Measurements from ENCODE around the gene AP1S1.
"Not testable (repeated sequence)": the region's sequence is repeated elsewhere in the genome, so short reads cannot be mapped to it uniquely, and the experiment has no call there.

Gene AP1S1

DNA sequence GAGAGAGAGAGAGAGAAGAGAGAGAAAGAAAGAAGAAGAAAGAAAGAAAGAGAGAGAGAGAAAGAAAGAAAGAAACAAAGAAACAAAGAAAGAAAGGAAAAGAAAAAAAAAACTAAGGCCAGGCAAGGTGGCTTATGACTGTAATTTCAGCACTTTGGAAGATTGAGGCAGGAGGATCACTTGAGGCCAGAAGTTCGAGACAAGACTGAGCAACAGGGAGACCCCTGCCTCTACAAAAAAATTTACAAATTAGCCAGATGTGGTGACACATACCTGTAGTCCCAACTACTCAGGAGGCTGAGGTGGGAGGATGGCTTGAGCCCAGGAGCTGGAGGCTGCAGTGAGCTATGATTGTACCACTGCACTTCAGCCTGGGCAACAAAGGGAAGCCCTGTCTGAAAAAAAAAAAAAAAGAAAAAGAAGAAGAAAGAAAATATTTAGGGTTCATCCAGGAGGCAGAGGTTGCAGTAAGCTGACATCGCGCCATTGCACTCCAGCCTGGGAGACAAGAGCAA is 24.6 kb upstream of the AP1S1 start:
- DNase-seq (ENCODE audit: low read depth) = no peak
- TF ChIP-seq, protein P1, sequence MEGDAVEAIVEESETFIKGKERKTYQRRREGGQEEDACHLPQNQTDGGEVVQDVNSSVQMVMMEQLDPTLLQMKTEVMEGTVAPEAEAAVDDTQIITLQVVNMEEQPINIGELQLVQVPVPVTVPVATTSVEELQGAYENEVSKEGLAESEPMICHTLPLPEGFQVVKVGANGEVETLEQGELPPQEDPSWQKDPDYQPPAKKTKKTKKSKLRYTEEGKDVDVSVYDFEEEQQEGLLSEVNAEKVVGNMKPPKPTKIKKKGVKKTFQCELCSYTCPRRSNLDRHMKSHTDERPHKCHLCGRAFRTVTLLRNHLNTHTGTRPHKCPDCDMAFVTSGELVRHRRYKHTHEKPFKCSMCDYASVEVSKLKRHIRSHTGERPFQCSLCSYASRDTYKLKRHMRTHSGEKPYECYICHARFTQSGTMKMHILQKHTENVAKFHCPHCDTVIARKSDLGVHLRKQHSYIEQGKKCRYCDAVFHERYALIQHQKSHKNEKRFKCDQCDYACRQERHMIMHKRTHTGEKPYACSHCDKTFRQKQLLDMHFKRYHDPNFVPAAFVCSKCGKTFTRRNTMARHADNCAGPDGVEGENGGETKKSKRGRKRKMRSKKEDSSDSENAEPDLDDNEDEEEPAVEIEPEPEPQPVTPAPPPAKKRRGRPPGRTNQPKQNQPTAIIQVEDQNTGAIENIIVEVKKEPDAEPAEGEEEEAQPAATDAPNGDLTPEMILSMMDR (IDR thresholded peaks at IDR 0.05; ENCODE audit: low read depth, low read length, missing control alignments) = no peak
- in situ Hi-C loops (cut with HindIII; ENCODE audit: low sequenced_read_pairs) = no loop called here
- no peak overlapping the region for H3K4me3 ChIP-seq (ENCODE audit: low read depth, low read length)

DNA sequence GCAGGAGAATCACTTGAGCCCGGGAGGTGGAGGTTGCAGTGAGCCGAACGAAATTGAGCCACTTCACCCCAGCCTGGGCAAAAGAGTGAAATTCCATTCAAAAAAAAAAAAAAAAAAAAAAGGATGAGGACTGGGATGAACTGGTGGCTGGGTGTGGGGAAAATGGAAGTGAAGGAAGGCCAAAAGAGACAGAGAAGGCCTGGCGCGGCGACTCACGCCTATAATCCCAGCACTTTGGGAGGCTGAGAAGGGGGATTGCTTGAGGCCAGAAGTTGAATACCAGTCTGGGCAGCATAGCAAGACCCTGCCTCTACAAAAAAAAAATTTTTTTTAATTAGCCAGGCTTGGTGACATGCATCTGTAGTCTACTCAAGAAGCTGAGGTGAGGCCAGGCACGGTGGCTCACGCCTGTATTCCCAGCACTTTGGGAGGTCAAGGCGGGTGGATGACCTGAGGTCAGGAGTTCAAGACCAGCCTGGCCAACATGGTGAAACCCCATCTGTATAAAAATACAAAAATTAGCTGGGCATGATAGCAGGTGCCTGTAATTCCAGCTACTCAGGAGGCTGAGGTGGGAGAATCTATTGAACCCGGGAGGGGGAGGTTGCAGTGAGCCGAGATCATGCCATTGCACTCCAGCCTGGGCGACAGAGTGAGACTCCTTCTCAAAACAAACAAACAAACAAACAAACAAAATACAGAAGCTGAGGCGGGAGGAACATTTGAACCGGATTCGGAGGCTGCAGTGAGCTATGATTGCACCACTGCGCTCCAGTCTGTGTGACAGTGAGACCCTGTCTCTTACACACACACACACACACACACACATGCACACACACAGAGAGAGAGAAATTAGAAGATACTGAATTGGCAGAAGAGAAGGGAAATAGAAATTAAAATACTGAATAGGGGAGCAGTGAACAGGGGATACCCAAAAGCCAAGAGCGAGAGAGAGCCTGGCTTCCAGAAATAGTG is 21.4 kb upstream of the AP1S1 start:
- in situ Hi-C loops (cut with HindIII; ENCODE audit: low sequenced_read_pairs); H3K4me3 ChIP-seq (ENCODE audit: low read depth, low read length); DNase-seq (ENCODE audit: low read depth): not testable (repeated sequence)

DNA sequence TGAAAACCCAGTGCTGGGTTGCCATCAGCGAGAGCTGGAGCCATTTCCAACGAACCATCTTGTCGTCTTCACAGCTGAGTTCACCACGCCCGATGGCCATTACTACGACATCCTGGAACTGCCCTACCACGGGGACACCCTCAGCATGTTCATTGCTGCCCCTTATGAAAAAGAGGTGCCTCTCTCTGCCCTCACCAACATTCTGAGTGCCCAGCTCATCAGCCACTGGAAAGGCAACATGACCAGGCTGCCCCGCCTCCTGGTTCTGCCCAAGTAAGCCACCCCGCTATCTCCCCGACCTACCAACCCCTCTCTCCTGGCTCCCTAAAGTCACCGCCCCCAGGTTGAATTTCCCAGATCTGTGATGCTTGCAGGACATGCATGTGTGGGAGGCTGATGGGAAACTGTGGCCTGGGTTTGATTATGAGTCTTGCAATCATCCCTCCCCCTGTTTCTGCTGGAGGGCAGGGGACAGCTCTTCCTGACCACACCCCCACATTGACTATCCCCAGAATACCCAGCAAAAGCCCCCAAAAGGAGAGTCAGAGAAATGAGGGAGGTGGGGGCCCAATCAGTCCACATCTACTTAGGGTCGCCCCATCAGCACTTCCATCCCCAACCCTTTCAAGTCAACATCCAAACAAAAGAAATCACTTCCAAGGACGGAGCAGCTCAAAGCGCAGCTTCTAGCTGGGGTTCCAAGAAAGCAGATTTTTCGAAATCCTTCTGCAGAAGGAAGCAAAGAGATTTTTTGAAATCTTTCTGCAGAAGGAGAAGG is 20.5 kb upstream of the AP1S1 start:
- DNase-seq (ENCODE audit: low read depth) = no peak
- TF ChIP-seq, protein P1 (IDR thresholded peaks at IDR 0.05; ENCODE audit: low read depth, low read length, missing control alignments) = no peak
- in situ Hi-C loops (cut with HindIII; ENCODE audit: low sequenced_read_pairs) = no loop called here

DNA sequence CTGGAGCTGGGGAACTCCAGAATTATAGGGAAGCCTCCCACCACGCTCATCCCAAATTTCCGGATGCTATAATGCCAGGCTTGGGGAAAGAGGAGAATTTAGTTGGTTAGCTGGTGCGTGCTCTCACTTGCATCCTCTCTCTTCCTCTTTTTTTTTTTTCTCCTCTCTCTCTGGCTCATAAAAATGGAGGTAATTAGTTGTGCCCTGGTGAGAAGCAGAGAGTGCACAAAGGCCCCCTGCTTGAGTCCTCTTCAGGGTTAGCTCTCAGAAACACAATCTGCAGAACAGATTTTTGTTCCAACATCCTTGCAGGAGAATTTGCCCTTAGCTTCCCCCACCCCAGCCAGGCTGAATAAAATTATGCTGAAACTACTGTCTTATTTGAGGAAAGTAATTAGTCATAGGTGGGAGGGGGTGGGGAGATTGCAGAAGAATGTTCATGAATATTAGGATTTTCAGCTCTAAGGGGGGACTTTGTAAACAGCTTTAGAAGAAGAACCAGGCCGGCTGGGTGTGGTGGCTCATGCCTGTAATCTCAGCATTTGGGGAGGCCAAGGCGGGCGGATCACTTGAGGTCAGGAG is 19.8 kb upstream of the AP1S1 start:
- DNase-seq (ENCODE audit: low read depth) = no peak
- in situ Hi-C loops (cut with HindIII; ENCODE audit: low sequenced_read_pairs) = no loop called here
- H3K4me3 ChIP-seq (ENCODE audit: low read depth, low read length) = no peak overlapping the region
- TF ChIP-seq, protein P1 (IDR thresholded peaks at IDR 0.05; ENCODE audit: low read depth, low read length, missing control alignments) = no peak

More for the DNA sequence above, 20.5 kb upstream of the AP1S1 start:
- H3K4me3 ChIP-seq (ENCODE audit: low read depth, low read length) = no peak overlapping the region

DNA sequence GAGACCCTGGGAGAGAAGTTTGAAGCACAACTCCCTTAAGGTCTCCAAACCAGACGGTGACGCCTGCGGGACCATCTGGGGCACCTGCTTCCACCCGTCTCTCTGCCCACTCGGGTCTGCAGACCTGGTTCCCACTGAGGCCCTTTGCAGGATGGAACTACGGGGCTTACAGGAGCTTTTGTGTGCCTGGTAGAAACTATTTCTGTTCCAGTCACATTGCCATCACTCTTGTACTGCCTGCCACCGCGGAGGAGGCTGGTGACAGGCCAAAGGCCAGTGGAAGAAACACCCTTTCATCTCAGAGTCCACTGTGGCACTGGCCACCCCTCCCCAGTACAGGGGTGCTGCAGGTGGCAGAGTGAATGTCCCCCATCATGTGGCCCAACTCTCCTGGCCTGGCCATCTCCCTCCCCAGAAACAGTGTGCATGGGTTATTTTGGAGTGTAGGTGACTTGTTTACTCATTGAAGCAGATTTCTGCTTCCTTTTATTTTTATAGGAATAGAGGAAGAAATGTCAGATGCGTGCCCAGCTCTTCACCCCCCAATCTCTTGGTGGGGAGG is 16.5 kb upstream of the AP1S1 start:
- DNase-seq (ENCODE audit: low read depth) = no peak
- H3K4me3 ChIP-seq (ENCODE audit: low read depth, low read length) = no peak overlapping the region
- in situ Hi-C loops (cut with HindIII; ENCODE audit: low sequenced_read_pairs) = no loop called here
- TF ChIP-seq, protein P1 (IDR thresholded peaks at IDR 0.05; ENCODE audit: low read depth, low read length, missing control alignments) = no peak

DNA sequence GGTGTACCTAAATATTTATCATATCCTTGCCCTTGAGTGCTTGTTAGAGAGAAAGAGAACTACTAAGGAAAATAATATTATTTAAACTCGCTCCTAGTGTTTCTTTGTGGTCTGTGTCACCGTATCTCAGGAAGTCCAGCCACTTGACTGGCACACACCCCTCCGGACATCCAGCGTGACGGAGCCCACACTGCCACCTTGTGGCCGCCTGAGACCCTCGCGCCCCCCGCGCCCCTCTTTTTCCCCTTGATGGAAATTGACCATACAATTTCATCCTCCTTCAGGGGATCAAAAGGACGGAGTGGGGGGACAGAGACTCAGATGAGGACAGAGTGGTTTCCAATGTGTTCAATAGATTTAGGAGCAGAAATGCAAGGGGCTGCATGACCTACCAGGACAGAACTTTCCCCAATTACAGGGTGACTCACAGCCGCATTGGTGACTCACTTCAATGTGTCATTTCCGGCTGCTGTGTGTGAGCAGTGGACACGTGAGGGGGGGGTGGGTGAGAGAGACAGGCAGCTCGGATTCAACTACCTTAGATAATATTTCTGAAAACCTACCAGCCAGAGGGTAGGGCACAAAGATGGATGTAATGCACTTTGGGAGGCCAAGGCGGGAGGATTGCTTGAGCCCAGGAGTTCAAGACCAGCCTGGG is 15.9 kb upstream of the AP1S1 start:
- H3K4me3 ChIP-seq (ENCODE audit: low read depth, low read length) = no peak overlapping the region
- TF ChIP-seq, protein P1 (IDR thresholded peaks at IDR 0.05; ENCODE audit: low read depth, low read length, missing control alignments) = peak; percentile 72
- DNase-seq (ENCODE audit: low read depth) = peak; percentile 93
- in situ Hi-C loops (cut with HindIII; ENCODE audit: low sequenced_read_pairs) = no loop called here

Measured in astrocyte of the cerebellum (primary cell).